ENCODE results near the gene CAPN5.

CAPN5 gene

DNA sequence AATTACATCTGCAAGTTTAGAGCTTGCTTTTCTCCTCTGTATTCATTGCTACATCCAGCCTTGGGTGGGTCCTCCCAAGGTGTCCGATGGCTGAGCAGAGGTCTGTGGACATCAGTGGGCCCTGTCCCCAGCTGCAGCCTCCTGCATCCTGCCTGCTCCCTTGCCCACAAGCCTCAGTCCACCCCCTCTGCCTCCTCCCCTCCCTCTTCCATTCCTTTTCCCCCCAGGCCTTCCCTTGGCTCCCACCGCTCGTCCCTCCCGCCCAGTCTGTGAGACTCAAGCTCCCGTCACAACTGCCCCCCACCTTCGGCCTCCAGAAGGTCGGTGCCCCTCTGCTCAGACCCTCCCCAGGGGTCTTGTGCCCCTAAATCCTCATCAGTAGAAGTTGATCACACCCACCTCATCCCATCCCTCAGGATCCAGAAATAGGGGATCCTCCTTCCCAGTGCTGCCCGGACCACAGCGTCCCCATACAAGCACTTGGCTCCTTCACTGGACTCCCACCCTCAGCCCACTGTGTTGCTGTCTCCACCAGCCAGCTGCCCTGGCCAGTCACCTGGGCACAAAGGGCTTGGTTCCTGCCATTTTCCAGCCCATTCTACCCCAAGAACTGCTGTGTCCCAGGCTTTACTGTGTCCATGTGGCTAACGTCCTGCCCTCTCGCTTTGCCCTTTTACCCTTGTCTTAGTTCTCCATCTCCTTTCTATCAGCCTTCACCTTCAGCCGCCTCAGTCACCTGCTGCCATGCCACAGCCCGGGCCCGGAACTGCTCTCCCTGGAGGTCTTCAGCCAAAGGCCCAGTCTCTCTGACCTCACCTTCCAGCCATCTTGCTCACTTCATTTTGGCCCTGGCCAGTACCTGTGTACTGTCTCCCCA is 33.6 kb downstream of the CAPN5 start:
- no peak for DNase-seq (ENCODE audit: low spot score)

DNA sequence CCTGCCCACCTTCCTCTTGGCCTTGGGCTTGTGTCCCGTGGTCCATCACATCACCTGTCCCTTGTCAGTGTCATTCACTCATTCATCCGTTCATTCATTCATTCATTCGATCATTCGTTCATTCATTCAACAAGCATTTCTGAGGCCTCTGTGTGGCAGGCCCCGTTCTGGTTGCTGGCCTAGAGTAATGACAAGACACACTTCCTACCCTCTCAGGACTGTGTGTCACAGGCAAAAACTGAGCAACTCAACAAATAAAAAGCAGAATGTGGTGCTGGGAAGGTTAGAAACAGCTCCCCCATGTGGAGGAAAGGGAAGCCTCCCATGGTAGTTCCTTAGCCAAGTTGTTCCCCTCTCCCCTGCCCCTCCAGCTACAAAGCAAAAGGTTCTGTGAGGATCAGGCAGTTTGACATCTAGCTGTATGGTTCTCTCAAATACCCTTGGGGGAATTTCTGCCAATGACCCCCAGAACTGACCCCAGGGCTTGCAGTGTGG is 34.3 kb downstream of the CAPN5 start:
- DNase-seq (ENCODE audit: low spot score) = peak; percentile 20

DNA sequence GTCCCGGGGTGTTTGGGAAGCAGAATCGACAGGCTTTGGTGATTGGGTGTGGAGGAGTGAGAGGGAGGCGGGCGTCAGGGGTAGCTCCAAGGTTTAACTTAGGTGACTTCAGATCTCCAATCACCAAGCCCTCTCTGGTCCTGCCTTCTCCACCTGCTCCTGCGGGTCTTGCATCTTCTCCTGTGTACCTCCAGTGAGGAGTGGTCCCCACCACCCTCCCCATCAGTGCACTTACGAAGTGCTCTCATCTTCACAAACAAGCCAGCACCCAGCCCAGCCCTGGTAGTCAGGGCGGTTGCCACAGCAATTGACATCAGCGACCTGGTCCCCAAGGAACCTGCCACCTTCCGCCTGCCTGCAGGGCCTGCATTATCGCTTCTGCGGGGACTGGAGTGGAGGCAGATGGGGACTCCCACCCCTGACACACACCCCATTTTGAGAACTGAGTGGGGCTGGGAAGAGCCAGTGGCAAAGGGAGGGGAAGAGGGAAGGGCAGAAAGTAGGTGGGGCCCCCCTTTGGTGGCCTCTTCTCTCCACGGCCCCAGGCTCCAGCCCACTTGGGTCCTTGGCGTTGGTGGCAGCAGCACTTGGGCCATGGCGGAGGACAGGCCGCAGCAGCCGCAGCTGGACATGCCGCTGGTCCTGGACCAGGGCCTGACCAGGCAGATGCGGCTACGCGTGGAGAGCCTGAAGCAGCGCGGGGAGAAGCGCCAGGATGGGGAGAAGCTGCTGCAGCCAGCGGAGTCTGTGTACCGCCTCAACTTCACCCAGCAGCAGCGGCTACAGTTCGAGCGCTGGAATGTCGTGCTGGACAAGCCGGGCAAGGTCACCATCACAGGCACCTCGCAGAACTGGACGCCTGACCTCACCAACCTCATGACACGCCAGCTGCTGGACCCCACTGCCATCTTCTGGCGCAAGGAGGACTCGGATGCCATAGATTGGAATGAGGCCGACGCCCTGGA is 35.8 kb downstream of the CAPN5 start, which contains the start of gene OMP:
TSS of gene OMP (plus strand) at position 595 of the 965 bp plus-strand sequence. CDS start at position 595, 0 bp downstream.
- no peak for DNase-seq (ENCODE audit: low spot score)

DNA sequence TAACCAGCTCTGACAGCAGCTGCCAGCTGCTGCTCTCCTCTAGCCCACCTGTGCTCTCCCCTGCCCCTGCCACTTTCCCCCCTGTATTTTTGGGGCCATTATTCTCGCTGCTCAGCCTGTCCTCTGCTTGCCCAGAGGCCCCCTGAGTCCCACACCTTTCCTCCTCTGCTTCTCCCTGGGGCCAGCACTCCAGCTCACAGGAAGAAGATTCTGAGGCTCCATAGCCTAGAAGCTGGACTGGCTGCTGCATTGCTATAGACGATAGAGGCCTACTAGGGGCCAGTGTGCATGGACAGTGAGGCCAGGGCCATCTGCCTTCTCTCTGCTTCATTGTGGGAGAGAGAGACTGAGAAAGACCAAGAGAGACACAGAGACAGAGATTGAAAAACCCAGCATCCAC is 36.5 kb downstream of the CAPN5 start:
- DNase-seq (ENCODE audit: low spot score) = no peak

DNA sequence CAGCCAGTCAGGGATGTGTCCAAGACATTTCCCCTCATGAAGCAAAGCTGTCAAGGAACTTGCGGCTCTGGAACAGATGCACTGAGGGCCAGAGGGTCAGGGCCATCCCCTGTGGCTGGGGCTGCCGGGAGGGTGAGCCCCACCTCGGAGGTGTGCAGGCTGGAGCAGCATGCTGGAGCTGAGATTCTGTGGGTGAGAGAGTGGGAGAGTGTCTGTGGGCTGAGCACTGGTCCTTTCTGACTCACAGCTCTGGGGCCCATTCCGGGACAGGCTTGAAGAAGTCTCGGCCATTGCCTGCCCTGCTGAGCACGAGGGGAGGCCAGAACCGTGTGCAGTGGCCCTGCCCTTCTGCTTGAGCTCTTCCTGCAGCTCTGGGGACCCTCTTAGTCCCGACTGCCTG is 38.0 kb downstream of the CAPN5 start:
- DNase-seq (ENCODE audit: low spot score) = no peak

DNA sequence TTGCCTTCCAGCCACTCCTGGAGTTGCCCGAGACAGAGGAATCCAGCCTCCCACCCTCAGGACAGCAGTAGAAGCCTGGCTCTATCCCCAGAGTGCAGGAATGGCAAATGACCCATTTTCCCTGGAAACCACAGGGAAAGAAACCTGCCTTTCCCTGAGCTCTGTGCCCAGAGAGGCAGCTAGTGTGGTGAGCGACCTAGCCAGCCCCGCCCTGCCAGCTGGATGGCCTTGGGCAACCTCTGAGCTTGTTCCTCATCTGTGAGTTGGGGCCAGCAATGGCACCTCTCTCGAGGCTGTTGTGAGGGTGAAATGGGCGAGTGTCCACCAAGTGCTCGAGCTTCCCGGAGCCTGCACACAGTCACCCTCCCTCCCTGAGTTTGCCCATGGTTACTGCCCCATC is 39.5 kb downstream of the CAPN5 start:
- DNase-seq (ENCODE audit: low spot score) = peak; percentile 24

DNA sequence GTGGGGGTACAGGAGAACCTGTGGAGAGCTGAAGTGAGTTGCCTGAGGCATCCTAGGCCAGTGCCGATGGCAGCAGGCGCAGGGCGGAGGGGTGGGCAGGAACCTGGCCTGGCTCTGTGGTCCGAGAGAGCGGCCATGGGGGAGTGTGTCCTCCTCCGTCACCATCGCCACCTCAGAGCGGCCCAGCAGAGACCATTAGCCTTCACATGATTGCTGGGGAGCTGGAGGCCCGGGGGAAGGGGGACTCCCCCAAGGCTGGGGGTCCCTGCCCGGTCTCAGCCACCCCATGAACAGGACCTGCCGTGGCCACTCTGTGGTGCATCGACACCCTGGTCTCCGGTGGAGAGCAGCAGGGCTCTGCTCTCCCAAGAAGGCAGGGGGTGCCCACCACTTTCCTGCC is 40.0 kb downstream of the CAPN5 start:
- DNase-seq (ENCODE audit: low spot score) = no peak

DNA sequence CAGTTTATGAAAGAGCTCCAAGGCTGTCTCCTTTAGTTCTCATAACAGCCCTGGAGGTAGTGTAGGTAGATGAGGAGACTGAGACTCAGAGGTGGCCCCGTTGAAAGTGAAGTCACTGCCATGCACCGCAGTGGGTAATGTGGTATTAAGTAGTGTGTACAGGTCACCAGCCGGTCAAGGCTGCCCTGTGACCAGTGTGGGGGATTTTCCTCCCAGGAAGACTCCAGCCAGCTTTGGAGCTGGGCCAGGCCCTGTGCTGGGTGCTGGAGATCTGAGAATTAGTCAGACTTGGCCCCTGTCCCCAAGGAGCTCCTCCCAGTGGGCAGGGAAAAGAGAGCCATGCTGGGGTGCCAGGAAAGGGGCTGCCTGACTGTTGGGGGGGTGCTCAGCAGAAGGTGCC is 41.2 kb downstream of the CAPN5 start:
- DNase-seq (ENCODE audit: low spot score) = peak; percentile 96

DNA sequence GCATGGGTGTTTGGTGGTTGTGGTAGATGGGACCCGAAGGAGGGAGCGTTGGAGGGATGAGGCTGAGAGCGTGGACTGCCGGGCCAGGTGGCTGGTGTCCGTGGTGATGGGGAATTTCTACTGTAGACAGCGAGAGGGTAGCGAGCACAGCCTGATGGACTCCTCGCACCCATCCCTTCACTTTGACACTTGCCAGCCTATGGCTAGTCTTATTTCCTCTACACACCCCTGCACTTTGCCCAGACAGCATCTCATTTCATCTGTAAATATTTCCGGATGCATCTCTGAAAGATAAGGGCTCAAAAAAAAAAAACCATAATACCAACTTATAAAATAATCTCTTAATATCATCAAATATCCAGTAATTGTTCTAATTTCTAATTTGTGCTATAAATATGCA is 41.7 kb downstream of the CAPN5 start:
- no peak for DNase-seq (ENCODE audit: low spot score)

DNA sequence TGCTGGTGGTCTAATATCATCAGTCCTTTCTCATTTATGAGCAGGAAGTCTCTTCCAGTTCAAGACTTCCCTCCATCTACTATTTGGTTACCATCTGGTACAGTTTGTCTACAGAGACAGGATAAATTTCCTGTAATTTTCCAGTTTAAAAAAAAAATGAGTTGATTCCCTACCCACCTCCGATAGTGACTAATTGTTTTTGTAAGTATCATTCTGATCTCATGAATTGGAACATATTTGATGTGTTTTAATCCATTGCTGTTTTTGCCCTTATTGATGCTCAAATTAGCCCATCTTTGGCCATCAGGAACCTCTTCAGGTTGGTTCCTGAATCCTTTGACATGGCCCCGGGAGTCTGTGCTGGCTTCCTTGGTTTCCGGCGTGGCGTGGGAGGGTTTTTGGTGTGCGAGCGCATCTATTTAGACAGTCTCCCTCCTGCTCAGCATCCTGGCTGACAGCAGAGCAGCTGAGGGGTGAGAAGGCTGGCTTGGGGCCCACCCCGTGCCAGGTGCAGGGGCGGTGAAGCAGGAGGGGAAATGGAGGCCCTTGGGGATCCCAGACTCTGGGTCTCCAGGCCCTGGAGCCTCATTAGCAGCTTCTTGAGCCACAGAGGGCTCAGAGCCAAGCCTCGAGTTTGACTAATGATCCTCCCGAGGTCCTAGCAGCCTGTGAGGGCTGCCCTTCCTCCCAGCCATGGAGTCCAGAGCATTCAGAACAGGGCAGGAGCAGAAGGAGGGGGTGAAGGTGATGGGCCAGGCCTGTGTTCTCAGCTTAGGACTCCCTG is 42.7 kb downstream of the CAPN5 start:
- DNase-seq (ENCODE audit: low spot score) = peak; percentile 57

DNA sequence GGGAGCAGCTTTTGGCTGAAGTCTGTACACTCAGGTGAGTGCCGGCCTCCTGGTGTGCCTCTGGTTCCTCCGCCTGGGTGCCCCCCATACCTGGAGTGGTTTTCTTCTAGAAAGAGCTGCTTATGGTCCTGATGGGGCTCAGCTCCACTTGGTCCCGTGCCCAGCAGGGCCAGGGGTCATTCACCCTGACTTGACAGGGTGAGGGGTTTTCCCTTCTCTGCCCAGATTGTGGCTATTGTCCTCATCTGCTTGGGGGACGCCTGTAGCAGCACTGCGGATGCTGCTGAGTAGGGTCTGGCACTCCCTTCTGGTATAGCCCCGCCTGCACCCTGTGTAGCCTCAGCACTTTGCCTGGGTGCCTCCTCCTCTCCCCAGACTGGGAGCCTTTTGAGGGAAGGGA is 44.1 kb downstream of the CAPN5 start:
- no peak for DNase-seq (ENCODE audit: low spot score)

DNA sequence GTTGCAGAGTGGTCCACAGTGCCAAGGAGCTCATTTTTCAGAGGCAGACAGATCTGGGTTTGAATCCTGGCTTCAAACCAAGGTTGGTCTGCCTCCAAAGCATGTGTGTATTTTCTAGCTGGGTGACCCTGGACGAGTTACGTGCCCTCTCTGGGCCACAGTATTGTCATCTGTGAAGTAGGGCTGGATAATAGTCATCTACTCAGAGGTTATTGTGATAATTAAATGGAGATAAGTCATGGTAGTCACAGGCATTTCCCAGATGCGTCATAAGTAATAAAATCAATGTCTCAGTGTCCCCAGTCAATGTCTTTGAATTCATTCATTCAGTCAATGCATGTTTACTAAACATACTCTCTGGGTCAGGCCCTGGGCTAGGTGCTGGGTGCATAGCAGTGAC is 44.5 kb downstream of the CAPN5 start:
- peak; percentile 24 for DNase-seq (ENCODE audit: low spot score)

DNA sequence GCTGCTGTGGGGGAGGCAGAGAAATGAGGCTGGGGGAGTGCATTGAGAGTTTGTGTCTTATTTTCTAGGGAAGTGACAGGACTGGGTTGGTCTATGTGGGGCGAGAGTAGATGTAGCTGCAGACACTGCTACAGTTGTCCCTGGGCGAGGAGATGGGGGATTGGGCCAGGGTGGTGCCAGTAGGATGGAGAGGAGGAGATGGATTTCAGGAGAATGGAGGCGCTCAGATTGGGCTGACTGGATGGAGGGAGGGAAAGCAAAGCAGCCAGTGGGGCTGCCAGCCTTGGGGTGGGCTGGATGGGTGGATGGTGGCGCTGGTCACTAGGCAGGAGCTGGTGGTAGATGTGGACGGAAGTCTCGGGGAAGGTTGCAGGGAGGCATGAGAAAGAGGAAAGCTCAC is 45.2 kb downstream of the CAPN5 start:
- DNase-seq (ENCODE audit: low spot score) = no peak

DNA sequence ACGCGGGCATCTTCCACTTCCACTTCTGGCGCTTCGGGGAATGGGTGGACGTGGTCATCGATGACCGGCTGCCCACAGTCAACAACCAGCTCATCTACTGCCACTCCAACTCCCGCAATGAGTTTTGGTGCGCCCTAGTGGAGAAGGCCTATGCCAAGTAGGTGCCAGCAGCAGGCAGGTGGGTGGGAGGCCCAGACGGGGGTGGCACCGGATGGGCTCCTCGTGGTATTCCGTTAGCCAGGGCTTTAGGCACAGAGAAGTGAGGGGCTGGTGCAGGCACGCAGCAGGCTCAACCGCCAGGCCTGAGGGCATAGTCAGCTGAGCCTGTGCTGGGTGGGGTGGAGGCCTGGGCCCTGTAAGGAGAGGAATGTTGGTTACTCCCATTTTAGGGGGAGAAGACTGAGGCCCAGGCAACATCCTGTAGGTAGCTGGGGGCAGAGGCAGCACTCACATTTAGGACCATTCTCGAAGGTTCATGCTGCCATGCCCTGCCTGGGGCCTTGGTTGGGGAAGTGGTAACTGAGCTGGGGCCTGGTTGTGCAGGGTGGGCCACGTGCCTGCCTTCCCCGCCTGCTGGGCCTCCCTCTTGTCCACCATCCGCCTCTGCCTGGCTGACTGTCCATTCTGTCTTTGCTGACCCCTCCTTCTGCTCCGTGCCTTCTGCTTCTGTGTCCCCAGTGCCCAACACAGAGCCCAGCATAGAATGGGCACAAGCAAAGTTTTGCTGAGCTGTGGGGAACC is 46.0 kb downstream of the CAPN5 start:
- no peak for DNase-seq (ENCODE audit: low spot score)

DNA sequence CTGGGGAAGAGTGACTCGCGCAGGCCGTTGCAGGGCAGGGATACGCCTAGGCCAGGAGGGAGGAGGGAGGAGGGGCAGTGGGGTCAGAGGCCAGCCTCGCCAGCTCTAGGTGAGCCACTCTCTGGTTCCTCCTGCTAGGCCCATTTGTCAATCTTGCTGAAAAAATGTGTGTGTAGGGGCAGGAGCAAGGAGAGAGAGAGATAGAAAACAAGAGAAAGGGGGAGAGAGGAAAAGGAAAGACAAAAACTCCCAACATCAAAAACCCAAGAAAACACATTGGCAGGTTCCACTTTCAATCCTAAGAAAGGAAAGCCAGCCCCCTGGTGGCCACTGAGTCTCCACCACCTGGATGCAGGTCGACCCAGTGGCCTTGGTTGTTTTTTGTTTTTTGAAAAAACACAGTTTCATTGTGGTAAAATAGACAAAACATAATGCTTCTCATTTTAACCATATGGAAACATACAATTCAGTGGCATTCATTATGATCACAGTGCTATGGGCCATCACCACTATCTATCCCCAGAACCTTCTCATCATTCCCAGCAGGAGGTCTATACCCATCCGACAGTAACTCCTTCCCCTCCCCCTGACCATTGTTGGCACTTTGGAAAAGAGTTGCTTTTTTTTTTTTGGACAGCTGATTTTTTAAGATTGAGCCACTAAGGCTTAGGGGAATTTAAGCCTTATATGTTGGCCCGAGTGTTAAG is 46.8 kb downstream of the CAPN5 start:
- peak; percentile 41 for DNase-seq (ENCODE audit: low spot score)

DNA sequence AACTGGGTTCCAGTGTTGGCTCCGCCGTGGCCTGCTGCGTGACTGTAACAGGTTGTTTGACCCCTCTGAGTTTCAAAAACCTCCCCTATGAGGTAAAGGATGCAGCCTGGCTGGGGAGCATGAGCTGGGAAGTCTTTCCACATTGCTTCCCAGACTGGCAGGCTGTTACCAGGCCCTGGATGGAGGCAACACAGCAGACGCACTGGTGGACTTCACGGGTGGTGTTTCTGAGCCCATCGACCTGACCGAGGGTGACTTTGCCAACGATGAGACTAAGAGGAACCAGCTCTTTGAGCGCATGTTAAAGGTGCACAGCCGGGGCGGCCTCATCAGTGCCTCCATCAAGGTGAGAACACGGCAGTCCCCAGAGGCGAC is 47.3 kb downstream of the CAPN5 start:
- no peak for DNase-seq (ENCODE audit: low spot score)

DNA sequence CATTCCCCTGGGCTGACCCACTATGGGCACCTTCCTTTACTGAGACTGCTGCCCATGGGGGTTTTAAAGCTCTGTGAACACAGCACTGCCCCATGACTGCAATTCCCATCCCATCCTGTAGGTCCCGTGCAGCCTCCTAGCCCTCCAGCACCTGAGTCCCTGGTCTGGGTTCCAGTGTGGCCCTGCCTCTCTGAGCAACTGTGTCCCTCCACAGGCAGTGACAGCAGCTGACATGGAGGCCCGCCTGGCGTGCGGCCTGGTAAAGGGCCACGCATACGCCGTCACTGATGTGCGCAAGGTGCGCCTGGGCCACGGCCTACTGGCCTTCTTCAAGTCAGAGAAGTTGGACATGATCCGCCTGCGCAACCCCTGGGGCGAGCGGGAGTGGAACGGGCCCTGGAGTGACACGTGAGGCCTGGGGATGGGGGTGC is 48.4 kb downstream of the CAPN5 start:
- DNase-seq (ENCODE audit: low spot score) = no peak

DNA sequence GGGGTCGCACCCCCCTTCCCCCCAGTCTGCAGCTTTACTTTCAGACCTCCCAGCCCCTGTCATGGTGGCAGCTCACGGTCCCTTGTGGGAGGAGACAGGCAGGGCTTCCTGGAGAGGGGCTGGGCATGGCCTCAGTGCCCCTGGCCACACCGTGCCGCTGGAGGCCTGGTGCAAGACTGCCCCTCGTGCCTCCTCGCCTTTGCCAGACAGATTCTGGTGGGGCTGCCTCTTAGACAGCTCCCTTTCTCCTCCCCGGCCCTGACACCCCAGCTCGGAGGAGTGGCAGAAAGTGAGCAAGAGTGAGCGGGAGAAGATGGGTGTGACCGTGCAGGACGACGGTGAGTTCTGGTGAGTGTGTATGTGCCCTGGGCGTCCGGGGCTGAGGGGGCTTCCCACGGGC is 49.2 kb downstream of the CAPN5 start:
- DNase-seq (ENCODE audit: low spot score) = no peak

DNA sequence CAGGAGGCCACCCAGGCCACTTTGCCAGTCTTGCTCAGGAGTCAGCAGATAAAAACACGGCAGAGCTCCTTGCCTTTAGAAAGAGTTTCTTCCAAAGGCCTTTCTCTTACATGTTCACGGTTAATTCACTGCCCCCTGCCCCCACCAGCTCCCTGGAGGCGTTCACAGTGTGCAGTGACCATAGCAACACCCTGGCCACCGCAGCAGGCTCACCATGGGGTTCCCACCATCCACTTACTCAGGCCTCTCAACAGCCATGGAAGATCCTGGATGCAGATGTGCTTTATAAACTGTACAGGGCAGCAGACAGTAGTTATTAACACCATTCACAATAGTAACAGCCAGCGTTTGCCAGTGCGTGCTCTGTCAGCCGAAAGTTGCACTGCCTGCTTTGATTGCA is 50.7 kb downstream of the CAPN5 start:
- DNase-seq (ENCODE audit: low spot score) = no peak

DNA sequence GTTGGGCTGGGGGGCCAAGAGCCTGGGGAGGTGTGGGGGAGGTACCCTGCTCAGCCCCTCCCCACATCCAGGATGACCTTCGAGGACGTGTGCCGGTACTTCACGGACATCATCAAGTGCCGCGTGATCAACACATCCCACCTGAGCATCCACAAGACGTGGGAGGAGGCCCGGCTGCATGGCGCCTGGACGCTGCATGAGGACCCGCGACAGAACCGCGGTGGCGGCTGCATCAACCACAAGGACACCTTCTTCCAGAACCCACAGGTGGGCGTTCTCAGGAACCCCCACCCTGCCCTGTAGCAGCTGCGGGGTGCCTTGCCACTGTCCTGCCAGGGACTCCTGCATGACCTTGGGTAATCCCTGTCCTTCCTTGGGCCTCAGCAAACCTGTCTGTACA is 51.3 kb downstream of the CAPN5 start:
- DNase-seq (ENCODE audit: low spot score) = no peak

DNA sequence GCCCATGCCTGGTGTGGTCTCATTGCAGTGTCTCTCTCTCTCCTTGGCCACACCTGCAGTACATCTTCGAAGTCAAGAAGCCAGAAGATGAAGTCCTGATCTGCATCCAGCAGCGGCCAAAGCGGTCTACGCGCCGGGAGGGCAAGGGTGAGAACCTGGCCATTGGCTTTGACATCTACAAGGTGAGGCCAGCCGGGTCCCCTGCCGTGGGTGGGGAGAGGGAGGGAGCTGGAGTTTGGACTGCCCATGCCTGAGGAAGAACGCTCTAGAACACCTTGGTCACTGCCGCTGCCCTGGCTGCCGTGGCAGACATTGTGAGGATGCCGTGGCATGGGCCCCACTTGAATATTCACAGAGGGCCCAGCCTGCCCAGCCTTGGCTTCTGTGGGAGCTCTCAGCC is 52.2 kb downstream of the CAPN5 start:
- DNase-seq (ENCODE audit: low spot score) = no peak

Data from kidney tubule cell (primary cell).